ENCODE measurements around the gene SSR4. TPM values are rescaled to one million over a fixed set of nuclear protein-coding genes. Genes with fewer than 3 reads are reported as not detected.
A peak's percentile ranks its signal among the peaks of the same experiment; 100 is the strongest.

The SSR4 gene
- total and polyA plus RNA-seq, 10 of the 15 experiments (the other 5 are each of a cell fraction or from before 2014, with no cell fraction given), result 151 to 521 (median 310) TPM

DNA sequence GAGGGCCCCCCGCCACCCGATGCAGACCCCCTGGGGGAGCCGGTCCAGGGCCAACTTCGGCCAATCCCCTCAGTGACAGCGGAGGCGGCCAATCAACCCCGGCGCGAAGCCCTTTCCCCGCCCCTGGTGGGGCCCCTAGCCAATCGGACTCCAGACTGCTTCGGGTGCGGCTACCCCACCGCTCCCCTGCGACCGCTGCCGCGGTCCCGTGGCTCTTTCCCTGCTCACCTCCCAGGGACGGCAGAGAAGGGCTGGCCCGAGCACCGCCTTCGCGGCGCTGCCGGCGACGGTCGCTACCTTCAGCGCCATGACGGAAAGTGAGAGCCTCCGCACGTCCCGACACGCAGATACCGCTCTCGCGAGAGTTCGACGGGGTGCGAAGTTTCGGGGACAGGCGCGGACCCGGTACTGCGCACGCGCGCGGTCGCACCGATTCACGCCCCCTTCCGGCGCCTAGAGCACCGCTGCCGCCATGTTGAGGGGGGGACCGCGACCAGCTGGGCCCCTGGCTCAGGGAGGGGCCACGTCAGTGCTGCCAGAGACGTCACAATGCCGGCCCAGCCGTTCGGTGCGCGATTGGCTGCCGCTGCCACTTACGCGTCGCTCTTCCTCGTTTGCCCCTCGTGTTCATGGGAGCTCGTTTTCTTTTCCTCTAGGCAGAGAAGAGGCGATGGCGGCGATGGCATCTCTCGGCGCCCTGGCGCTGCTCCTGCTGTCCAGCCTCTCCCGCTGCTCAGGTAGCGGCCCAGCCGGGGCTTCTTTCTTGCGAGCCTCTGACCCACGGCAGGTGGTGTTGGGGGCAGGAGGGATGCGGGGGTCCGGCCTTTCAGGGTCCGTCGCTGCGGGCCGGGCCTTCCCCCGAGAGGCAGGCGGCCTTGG, at the start of gene SSR4, which contains the start of gene IDH3G (continued):
- TF ChIP-seq, protein P1, sequence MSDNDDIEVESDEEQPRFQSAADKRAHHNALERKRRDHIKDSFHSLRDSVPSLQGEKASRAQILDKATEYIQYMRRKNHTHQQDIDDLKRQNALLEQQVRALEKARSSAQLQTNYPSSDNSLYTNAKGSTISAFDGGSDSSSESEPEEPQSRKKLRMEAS (IDR thresholded peaks at IDR 0.05; ENCODE audit: low read depth, low read length), result peak; percentile 76
- TF ChIP-seq, protein P2, sequence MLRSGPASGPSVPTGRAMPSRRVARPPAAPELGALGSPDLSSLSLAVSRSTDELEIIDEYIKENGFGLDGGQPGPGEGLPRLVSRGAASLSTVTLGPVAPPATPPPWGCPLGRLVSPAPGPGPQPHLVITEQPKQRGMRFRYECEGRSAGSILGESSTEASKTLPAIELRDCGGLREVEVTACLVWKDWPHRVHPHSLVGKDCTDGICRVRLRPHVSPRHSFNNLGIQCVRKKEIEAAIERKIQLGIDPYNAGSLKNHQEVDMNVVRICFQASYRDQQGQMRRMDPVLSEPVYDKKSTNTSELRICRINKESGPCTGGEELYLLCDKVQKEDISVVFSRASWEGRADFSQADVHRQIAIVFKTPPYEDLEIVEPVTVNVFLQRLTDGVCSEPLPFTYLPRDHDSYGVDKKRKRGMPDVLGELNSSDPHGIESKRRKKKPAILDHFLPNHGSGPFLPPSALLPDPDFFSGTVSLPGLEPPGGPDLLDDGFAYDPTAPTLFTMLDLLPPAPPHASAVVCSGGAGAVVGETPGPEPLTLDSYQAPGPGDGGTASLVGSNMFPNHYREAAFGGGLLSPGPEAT (IDR thresholded peaks at IDR 0.05; ENCODE audit: low read depth), result no peak
- TF ChIP-seq NFIC (IDR thresholded peaks at IDR 0.05; ENCODE audit: low read depth, low read length) (no peak), TBL1XR1 (IDR thresholded peaks at IDR 0.05; ENCODE audit: low read depth, low read length) (no peak), SP1 (IDR thresholded peaks at IDR 0.05; ENCODE audit: low read depth, low read length) (peak; percentile 87), POLR2A (IDR thresholded peaks at IDR 0.05; ENCODE audit: low read depth, low read length) (peak; percentile 93), IRF4 (IDR thresholded peaks at IDR 0.05; ENCODE audit: low read depth, low read length) (no peak), CHD2 (IDR thresholded peaks at IDR 0.05; ENCODE audit: borderline replicate concordance, low read depth, low read length) (peak; percentile 99), TARDBP (IDR thresholded peaks at IDR 0.05; ENCODE audit: borderline replicate concordance) (no peak), ZNF24 (IDR thresholded peaks at IDR 0.05) (no peak), CREB1 (IDR thresholded peaks at IDR 0.05; ENCODE audit: low read depth) (peak; percentile 92), BRCA1 (IDR thresholded peaks at IDR 0.05; ENCODE audit: low read depth, low read length) (peak; percentile 83), HCFC1 (IDR thresholded peaks at IDR 0.05; ENCODE audit: low read length) (peak; percentile 37), NFYB (IDR thresholded peaks at IDR 0.05; ENCODE audit: insufficient read depth, low read depth, low read length) (peak; percentile 85), EGR1 (IDR thresholded peaks at IDR 0.05; ENCODE audit: borderline replicate concordance in 1 of 2, low read depth in 2 of 2, low read length in 2 of 2) (no peak), WRNIP1 (IDR thresholded peaks at IDR 0.05; ENCODE audit: borderline replicate concordance, low read depth, low read length) (no peak), POLR2AphosphoS5 (IDR thresholded peaks at IDR 0.05; ENCODE audit: low read length) (peak; percentile 83), RB1 (IDR thresholded peaks at IDR 0.05; ENCODE audit: borderline replicate concordance) (no peak), CBX3 (IDR thresholded peaks at IDR 0.05; ENCODE audit: borderline replicate concordance, low read depth) (no peak), POLR2AphosphoS2 (IDR thresholded peaks at IDR 0.05; ENCODE audit: low read depth, low read length) (0 out of 2 replicates have a peak, but pooled peaks have one; percentile 22)
- TF ChIP-seq, protein P3, sequence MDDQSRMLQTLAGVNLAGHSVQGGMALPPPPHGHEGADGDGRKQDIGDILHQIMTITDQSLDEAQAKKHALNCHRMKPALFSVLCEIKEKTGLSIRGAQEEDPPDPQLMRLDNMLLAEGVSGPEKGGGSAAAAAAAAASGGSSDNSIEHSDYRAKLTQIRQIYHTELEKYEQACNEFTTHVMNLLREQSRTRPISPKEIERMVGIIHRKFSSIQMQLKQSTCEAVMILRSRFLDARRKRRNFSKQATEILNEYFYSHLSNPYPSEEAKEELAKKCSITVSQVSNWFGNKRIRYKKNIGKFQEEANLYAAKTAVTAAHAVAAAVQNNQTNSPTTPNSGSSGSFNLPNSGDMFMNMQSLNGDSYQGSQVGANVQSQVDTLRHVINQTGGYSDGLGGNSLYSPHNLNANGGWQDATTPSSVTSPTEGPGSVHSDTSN (IDR thresholded peaks at IDR 0.05; ENCODE audit: insufficient replicate concordance, low read depth, low read length), result peak; percentile 94
- TF ChIP-seq, protein P4, sequence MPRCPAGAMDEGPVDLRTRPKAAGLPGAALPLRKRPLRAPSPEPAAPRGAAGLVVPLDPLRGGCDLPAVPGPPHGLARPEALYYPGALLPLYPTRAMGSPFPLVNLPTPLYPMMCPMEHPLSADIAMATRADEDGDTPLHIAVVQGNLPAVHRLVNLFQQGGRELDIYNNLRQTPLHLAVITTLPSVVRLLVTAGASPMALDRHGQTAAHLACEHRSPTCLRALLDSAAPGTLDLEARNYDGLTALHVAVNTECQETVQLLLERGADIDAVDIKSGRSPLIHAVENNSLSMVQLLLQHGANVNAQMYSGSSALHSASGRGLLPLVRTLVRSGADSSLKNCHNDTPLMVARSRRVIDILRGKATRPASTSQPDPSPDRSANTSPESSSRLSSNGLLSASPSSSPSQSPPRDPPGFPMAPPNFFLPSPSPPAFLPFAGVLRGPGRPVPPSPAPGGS (IDR thresholded peaks at IDR 0.05; ENCODE audit: borderline replicate concordance, insufficient read depth, low read depth, low read length, poor library complexity, severe bottlenecking), result no peak
- TF ChIP-seq, protein P5, sequence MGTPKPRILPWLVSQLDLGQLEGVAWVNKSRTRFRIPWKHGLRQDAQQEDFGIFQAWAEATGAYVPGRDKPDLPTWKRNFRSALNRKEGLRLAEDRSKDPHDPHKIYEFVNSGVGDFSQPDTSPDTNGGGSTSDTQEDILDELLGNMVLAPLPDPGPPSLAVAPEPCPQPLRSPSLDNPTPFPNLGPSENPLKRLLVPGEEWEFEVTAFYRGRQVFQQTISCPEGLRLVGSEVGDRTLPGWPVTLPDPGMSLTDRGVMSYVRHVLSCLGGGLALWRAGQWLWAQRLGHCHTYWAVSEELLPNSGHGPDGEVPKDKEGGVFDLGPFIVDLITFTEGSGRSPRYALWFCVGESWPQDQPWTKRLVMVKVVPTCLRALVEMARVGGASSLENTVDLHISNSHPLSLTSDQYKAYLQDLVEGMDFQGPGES (IDR thresholded peaks at IDR 0.05), result peak; percentile 65; the same call in 1 of the 2 replicates
- TF ChIP-seq, protein P6, sequence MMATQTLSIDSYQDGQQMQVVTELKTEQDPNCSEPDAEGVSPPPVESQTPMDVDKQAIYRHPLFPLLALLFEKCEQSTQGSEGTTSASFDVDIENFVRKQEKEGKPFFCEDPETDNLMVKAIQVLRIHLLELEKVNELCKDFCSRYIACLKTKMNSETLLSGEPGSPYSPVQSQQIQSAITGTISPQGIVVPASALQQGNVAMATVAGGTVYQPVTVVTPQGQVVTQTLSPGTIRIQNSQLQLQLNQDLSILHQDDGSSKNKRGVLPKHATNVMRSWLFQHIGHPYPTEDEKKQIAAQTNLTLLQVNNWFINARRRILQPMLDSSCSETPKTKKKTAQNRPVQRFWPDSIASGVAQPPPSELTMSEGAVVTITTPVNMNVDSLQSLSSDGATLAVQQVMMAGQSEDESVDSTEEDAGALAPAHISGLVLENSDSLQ (IDR thresholded peaks at IDR 0.05), result peak; percentile 97

Measured in GM12878 (cell line).